H1 (cell line): Measurements from ENCODE around the gene LRRFIP1. TPM values are rescaled to one million over a fixed set of nuclear protein-coding genes. Genes with fewer than 3 reads are reported as not detected.

Experiments
- CEBPB ChIP-seq: IDR thresholded peaks from 2 replicates; pipeline ENCODE4 v1.6.1; 2012; ENCODE audit warnings: low read depth, low read length
- CHD2 ChIP-seq: IDR thresholded peaks from 2 replicates; pipeline ENCODE4 v1.6.1; 2012; ENCODE audit warnings: low read length, improper control_type of control experiment
- JUND ChIP-seq: IDR thresholded peaks from 2 replicates; pipeline ENCODE4 v1.6.1; 2011; ENCODE audit warnings: mild to moderate bottlenecking, improper control_type of control experiment, low read length
- SIN3A ChIP-seq, 2 experiments: IDR thresholded peaks in 1 of 2; conservative IDR thresholded peaks in 1 of 2; 2 replicates each; pipeline ENCODE4 v1.6.1; 2011 to 2012; ENCODE audit warnings: low read length in 2 of 2, improper control_type of control experiment in 1 of 2, low read depth in 1 of 2, mild to moderate bottlenecking in 1 of 2
- TAF1 ChIP-seq: IDR thresholded peaks from 2 replicates; pipeline ENCODE4 v1.6.1; 2011; ENCODE audit warnings: mild to moderate bottlenecking, low read depth, low read length
- TBP ChIP-seq: IDR thresholded peaks from 2 replicates; pipeline ENCODE4 v1.6.1; 2011; ENCODE audit warnings: low read depth, low read length, improper control_type of control experiment
- polyA plus RNA-seq, 7 experiments: library from polyadenylated mRNA; depleted of rRNA in 3 of 7; stranded (reverse) in 5 of 7; unstranded in 2 of 7; fragments of >200 nt in 5 of 7; fragments of 200-250 nt in 2 of 7; gene quantifications; 1 replicate in 5 of 7; 2 replicates in 1 of 7; 4 replicates in 1 of 7; pipeline versions ENCODE4 v1.2.1 to v1.2.3, GENCODE V29; 2011 to 2013; ENCODE audit warnings: missing spikeins in 2 of 7, mixed read lengths in 2 of 7
- total RNA-seq: library from RNA; stranded (reverse); fragmentation: NEBNext Ultra II Directional; extraction: Animal tissue kit (Norgen Biotek cat#: 25700); gene quantifications from 2 replicates; pipeline ENCODE4 v1.2.1, GENCODE V29; 2021

Gene LRRFIP1
- total and polyA plus RNA-seq, 2 of the 8 experiments (the other 6 are each of a cell fraction or from before 2014, with no cell fraction given), result 12.1 to 75.8 TPM

GRCh38 chr2:237712477-237713377, 85.3 kb downstream of the LRRFIP1 start (continued):
- TF ChIP-seq TAF1 (no peak), CHD2 (no peak), TBP (no peak), SIN3A (conservative IDR thresholded peaks at IDR 0.05 in 1 of 2, IDR thresholded peaks at IDR 0.05 in 1 of 2; ENCODE audit: low read depth in 1 of 2, low read length in 2 of 2) (no peak), CEBPB (no peak), JUND (no peak)
